GF-D8 (cell line): ENCODE measurements around the gene POLR1B.
"Not testable (repeated sequence)": the region's sequence is repeated elsewhere in the genome, so short reads cannot be mapped to it uniquely, and the experiment has no call there.

ENCODE experiments used
- DNase-seq: peaks from one replicate; lab custom pipeline; 2025; lab: John Stamatoyannopoulos, UW

POLR1B gene

DNA sequence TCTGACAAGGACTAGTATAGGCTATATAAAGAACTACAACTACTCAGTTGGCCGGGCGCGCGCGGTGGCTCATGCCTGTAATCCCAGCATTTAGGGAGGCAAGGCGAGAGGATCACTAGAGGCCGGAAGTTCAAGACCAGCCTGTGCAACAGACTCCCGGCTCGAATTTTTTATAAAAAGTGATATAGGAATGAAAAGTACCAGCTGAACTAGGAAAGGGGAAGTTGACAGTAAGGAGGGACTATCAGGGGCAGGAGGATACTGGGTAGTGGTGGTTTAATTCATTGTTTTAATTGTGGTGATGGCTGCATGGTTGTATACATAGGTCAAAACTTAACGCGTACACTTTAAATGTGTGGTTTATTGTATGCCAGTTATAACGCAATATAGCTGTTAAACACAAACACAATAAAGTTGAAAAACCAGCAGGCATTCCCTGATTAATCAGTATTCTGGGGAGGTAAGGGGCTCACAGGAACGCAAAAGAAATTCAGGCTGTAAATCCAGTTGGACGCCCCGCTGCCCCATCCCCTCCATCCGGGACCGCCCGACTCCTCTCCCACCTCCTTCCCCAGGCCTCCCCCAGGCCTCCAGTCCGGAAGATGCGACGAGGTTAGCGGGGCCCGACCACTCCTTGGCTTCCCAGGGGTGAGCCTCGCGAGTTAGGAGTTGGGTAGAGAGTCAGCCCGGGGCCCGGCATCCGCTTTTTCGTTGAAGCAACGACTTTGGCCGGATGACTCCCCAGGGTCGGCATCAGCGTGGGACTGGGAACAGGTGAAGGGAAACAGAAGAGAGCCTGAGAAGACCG, 746 bp upstream of the POLR1B start:
- peak; percentile 59 for DNase-seq

DNA sequence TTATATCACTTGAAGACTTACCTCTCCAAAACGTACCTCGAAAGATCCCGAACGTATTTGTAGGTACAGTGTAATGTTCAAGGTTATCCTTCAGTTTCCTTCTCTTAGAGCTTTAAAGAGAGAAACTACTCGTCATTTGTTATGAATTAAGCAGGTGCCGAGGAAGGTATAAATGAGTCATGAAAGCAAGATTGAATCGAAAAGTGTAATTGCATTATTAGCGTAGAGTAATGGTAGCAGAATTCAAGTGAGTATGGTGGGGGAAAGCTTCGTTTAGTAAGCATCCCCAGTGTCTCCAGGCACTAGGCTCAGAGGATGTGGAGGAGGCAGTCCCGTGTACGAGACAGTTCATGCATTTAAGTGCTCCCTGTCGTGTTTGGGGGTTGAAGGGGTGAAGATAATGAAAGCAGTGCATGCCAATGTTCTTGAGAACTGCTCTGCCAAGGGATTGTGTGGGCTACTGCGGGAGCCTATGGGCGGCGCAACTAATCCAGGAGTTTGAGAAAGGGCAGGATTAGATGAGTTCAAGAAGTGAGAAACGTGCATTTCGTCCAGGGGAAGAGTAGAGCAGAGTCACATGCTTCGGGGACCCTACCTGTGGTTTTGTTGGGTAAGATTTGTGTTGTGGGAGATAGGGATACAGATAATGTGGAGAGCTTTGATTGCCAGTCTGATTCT, 858 bp downstream of the POLR1B start:
- DNase-seq: no peak

DNA sequence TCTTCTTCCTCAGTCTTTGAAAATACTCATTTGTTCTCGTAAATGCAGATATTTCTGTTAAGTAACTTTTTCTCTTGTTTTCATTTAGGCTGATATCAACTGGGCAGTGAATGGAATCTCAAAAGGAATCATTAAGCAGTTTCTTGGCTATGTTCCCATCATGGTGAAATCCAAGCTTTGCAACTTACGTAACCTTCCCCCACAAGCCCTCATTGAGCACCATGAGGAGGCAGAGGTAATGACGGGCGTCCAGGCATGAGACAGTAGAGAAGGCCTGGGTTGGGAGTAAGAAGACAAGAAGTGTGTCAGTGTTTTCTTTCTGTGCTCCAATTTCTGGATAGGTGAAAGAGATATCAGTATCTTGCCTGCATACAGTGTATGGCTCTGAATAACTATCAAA, 5.1 kb downstream of the POLR1B start:
- DNase-seq: peak; percentile 16

- DNase-seq: no peak
These were observed 6.7 kb downstream of the POLR1B start for GRCh38 chr2:112548980-112549379.

GRCh38 chr2:112566104-112566503, 23.8 kb downstream of the POLR1B start:
- no peak for DNase-seq

GRCh38 chr2:112566508-112566907, 24.2 kb downstream of the POLR1B start:
- DNase-seq: not testable (repeated sequence)

DNA sequence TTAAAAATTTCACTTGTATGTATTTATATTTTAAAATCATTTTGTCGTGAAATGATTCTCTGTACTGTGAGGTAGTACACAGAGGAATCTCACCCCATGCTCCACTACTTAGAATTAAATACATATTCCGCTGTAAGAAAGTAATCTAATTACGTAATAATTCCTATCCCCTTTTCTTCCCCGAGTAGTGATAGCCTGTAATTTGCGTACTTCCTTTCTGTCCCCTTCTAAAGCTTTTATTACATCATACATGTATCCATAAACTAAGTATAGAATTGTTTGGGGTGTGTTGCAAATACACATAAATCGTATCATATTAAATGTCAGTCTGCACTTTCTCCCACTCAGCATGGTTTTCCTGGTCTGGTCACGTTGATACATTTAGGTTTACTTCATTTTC, 29.7 kb downstream of the POLR1B start:
- DNase-seq: no peak

- DNase-seq: no peak
These were observed 35.5 kb downstream of the POLR1B start for GRCh38 chr2:112577756-112578155.

DNA sequence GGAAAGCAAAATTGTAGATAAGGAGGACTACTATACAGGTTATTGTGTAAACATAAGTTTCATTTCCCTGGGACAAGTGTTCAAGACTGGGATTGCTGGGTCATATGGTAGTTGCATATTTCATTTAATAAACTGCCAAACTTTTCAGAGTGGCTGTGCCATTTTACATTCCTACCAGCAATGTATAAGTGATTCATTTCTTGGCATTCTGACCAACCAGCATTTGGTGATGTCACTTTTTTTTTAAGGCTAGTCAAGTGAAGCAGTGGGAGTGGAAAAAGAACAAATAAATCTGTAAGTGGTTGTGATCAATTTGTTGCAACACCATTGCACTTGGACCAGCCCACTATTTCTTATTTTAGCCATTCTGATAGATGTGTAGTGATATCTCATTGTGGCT, 37.0 kb downstream of the POLR1B start:
- DNase-seq: no peak

DNA sequence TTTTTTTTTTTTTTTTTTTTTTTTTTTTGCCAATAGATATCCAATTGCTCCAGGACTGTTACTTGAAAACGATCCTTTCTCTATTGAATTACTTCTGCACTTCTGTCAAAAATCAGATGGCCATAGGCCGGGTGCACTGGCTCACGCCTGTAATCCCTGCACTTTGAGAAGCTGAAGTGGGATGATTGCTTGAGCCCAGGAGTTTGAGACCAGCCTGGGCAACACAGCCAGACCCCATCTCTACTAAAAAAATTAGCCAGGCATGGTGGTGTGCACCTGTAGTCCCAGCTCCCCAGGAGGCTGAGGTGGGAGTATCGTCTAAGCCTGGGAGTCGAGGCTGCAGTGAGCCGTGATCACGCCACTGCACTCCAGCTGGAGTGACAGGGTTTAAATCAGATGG, 37.8 kb downstream of the POLR1B start:
- DNase-seq: no peak

GRCh38 chr2:112582314-112582746, 40.1 kb downstream of the POLR1B start:
- peak; percentile 44 for DNase-seq

- DNase-seq: peak; percentile 37
These were observed 41.4 kb downstream of the POLR1B start for GRCh38 chr2:112583497-112584133.

- peak; percentile 98 for DNase-seq
These were observed 42.0 kb downstream of the POLR1B start, which contains the start of gene CHCHD5 for GRCh38 chr2:112584134-112584890. TSS of gene CHCHD5 (plus strand) at chr2:112584609. CDS start at chr2:112584648, 39 bp downstream.

DNA sequence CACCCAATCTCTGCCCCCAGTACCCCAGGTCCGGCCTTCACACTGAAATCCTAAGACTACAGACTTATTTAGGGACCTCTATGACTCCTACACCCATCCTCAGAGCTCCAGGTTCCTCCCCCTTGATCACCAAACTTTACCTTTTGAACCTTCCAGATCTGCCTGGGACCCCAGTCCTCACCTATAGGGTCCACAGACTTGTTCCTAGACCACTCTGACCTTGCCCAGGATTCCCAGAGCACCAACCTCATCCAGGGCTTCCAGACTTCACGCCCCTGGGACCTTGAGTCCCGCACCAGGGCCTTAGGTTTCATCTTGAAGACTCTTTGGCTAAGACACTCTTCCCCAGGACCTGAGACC, 42.6 kb downstream of the POLR1B start:
- DNase-seq: no peak

DNA sequence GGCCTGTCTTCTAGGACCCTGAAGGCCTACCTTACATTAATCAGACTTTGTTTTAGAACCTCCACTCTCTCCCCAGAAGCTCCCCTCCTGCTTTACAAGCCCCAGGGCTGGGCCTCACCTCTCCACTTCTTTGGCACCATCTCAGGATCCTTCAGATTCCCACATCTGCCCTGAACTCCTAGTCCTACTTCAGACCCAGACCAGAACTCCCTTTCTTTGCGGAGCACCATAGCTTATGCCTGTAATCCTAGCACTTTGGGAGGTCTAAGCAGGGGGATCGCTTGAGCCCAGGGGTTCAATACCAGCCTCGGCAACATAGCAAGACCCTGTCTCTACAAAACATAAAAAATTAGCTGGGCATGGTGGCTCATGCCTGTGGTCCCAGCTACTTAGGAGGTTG, 43.1 kb downstream of the POLR1B start:
- no peak for DNase-seq

- DNase-seq: no peak
These were observed 43.7 kb downstream of the POLR1B start for GRCh38 chr2:112585873-112586464.

- no peak for DNase-seq
These were observed 46.4 kb downstream of the POLR1B start for GRCh38 chr2:112588611-112589045.

DNA sequence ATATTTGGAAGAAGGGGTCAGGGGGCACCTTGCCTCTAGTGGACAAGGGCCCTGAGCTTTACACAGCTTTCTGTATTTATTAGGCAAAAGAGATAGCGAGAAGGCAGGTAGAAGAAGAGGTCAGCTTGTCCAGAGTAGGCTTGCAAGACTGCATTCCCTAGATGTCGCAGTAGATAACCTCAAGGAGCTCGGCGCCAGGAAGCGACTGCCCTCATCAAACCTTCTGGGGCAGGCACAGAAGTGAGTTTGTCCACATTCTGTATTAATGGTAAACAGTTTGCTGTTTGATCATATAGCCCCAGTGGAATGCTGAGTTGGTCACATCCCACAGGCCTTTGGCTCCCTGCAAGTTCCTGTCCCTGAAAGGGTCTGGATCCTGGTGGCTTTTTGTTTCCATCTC, 49.1 kb downstream of the POLR1B start:
- no peak for DNase-seq

- DNase-seq: no peak
These were observed 51.5 kb downstream of the POLR1B start for GRCh38 chr2:112593736-112594135.

- DNase-seq: no peak
These were observed 55.5 kb downstream of the POLR1B start for GRCh38 chr2:112597537-112598322.

DNA sequence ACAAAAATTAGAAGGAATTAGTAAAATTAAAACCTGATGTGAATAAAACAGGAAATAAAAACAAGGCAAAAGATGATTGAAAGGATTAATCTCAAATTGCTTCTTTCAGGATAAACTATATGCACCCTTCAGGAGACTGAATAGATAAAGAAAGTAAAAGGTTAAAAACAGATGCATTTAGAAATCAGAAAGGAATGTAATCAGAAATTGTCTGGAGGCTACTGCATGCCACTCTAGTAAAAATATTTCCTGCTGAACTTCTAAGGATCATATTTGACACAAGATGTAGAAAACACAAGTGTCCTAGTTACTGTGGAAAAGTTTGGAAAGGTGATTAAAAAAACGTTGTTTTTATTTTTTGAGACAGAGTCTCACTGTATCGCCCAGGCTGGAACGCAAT, 58.4 kb downstream of the POLR1B start:
- DNase-seq: no peak
